HepG2 (cell line): ENCODE measurements around the gene AQP11. TPM values are rescaled to one million over a fixed set of nuclear protein-coding genes. Genes with fewer than 3 reads are reported as not detected.

Experiments
- ATM ChIP-seq: fragments of 450-650 bp; IDR thresholded peaks from 2 replicates; pipeline ENCODE4 v1.7.1; 2017; ENCODE audit warnings: mild to moderate bottlenecking, borderline replicate concordance
- CENPBD1 ChIP-seq: sonication (generic); formaldehyde crosslinking; IDR thresholded peaks from 2 replicates; pipeline ENCODE4 v1.8.0; 2022; ENCODE audit warnings: missing genetic modification reagents, low read depth, mild to moderate bottlenecking, borderline replicate concordance
- ELF1 ChIP-seq: sonication (generic); formaldehyde crosslinking; IDR thresholded peaks from 2 replicates; pipeline ENCODE4 v1.4.0; 2020; ENCODE audit warnings: missing genetic modification reagents
- ELF4 ChIP-seq: sonication (generic); formaldehyde crosslinking; IDR thresholded peaks from 2 replicates; pipeline ENCODE4 v1.5.0; 2020; ENCODE audit warnings: missing genetic modification reagents, mild to moderate bottlenecking, moderate library complexity, borderline replicate concordance
- FOXJ3 ChIP-seq: sonication (generic); formaldehyde crosslinking; IDR thresholded peaks from 2 replicates; pipeline ENCODE4 v1.4.0; 2020; ENCODE audit warnings: missing genetic modification reagents, mild to moderate bottlenecking, borderline replicate concordance
- GTF3A ChIP-seq: sonication (generic); formaldehyde crosslinking; conservative IDR thresholded peaks from 2 replicates; pipeline ENCODE4 v1.4.0; 2020; ENCODE audit warnings: mild to moderate bottlenecking, missing genetic modification reagents
- HNF1B ChIP-seq: sonication (generic); formaldehyde crosslinking; IDR thresholded peaks from 2 replicates; pipeline ENCODE4 v1.5.1; 2020; ENCODE audit warnings: mild to moderate bottlenecking, moderate library complexity, missing genetic modification reagents
- MIER3 ChIP-seq: IDR thresholded peaks from 2 replicates; pipeline ENCODE4 v1.6.1; 2016; ENCODE audit warnings: missing compliant biosample characterization, borderline replicate concordance
- NR3C1 ChIP-seq: sonication (generic); formaldehyde crosslinking; IDR thresholded peaks from 2 replicates; pipeline ENCODE4 v1.4.0; 2020; ENCODE audit warnings: missing genetic modification reagents
- POLR2G ChIP-seq: fragments of 200-400 bp; formaldehyde crosslinking; IDR thresholded peaks from 2 replicates; pipeline ENCODE4 v1.6.1; 2018; ENCODE audit warnings: mild to moderate bottlenecking, low read depth, low read length, moderate library complexity
- REL ChIP-seq: sonication (generic); formaldehyde crosslinking; conservative IDR thresholded peaks from 2 replicates; pipeline ENCODE4 v1.8.0; 2022; ENCODE audit warnings: mild to moderate bottlenecking, missing genetic modification reagents, moderate library complexity
- RFX3 ChIP-seq: IDR thresholded peaks from 2 replicates; pipeline ENCODE4 v1.6.1; 2016; ENCODE audit warnings: missing biosample characterization, missing genetic modification reagents
- SP2 ChIP-seq: sonication (generic); formaldehyde crosslinking; IDR thresholded peaks from 2 replicates; pipeline ENCODE4 v1.5.1; 2020; ENCODE audit warnings: mild to moderate bottlenecking, missing genetic modification reagents
- THAP11 ChIP-seq: IDR thresholded peaks from 2 replicates; pipeline ENCODE4 v1.6.1; 2016; ENCODE audit warnings: missing biosample characterization, missing genetic modification reagents
- ZBTB33 ChIP-seq: sonication (generic); formaldehyde crosslinking; IDR thresholded peaks from 2 replicates; pipeline ENCODE4 v1.4.0; 2020; ENCODE audit warnings: missing genetic modification reagents
- ZNF17 ChIP-seq: sonication (generic); formaldehyde crosslinking; IDR thresholded peaks from 2 replicates; pipeline ENCODE4 v1.5.0; 2020; ENCODE audit warnings: mild to moderate bottlenecking, missing genetic modification reagents
- ZNF282 ChIP-seq: fragments of 450-650 bp; IDR thresholded peaks from 2 replicates; pipeline ENCODE4 v1.6.1; 2018; ENCODE audit not compliant: partially characterized antibody
- ZNF350 ChIP-seq: sonication (generic); formaldehyde crosslinking; IDR thresholded peaks from 2 replicates; pipeline ENCODE4 v1.4.0; 2020; ENCODE audit warnings: mild to moderate bottlenecking, low read depth, missing genetic modification reagents, borderline replicate concordance
- ZNF556 ChIP-seq: sonication (generic); formaldehyde crosslinking; IDR thresholded peaks from 2 replicates; pipeline ENCODE4 v1.4.0; 2020; ENCODE audit warnings: mild to moderate bottlenecking, missing genetic modification reagents, borderline replicate concordance
- ZNF614 ChIP-seq: IDR thresholded peaks from 2 replicates; pipeline ENCODE4 v1.6.1; 2018; ENCODE audit warnings: missing biosample characterization, missing genetic modification reagents, inconsistent platforms, borderline replicate concordance
- ZNF773 ChIP-seq: sonication (generic); formaldehyde crosslinking; IDR thresholded peaks from 2 replicates; pipeline ENCODE4 v1.4.0; 2020; ENCODE audit warnings: missing genetic modification reagents, borderline replicate concordance
- ZNF83 ChIP-seq: sonication (generic); formaldehyde crosslinking; IDR thresholded peaks from 2 replicates; pipeline ENCODE4 v1.4.0; 2020; ENCODE audit warnings: missing genetic modification reagents, mild to moderate bottlenecking, borderline replicate concordance
- ZNF841 ChIP-seq: sonication (generic); formaldehyde crosslinking; IDR thresholded peaks from 2 replicates; pipeline ENCODE4 v1.8.1; 2023; ENCODE audit warnings: missing genetic modification reagents, borderline replicate concordance
- ZSCAN31 ChIP-seq: sonication (generic); formaldehyde crosslinking; IDR thresholded peaks from 2 replicates; pipeline ENCODE4 v1.5.0; 2020; ENCODE audit warnings: low read depth, mild to moderate bottlenecking, missing genetic modification reagents
- polyA plus RNA-seq, 8 experiments: library from polyadenylated mRNA; depleted of rRNA in 3 of 8; stranded (reverse) in 7 of 8; unstranded in 1 of 8; fragments of >200 nt; fragmentation: Illumina TruSeq in 4 of 8; extraction: Trizol in 4 of 8; gene quantifications; 2 replicates each; pipeline versions ENCODE4 v1.2.1 to v1.2.3, GENCODE V29; 2011 to 2016; ENCODE audit warnings: low read depth in 4 of 8, missing spikeins in 1 of 8, mixed read lengths in 1 of 8; ENCODE audit not compliant: insufficient read depth in 1 of 8
- total RNA-seq, 5 experiments: library from RNA; depleted of rRNA; stranded (reverse); fragments of >200 nt; fragmentation: Illumina TruSeq; extraction: Trizol; gene quantifications; 2 replicates each; pipeline ENCODE4 v1.2.3, GENCODE V29; 2016; ENCODE audit warnings: low read depth in 1 of 5

Gene AQP11
- total and polyA plus RNA-seq, 2 of the 13 experiments (the other 11 are each of a cell fraction or from before 2014, with no cell fraction given) = 10.4 to 15.3 TPM

GRCh38 chr11:77637345-77638165 lies 47.8 kb downstream of the AQP11 start, which contains the start of gene CLNS1A (continued):
- peak; percentile 84 for TF ChIP-seq ZSCAN31 (CRISPR knock-in tag)
- no peak for TF ChIP-seq REL (CRISPR knock-in tag)
- peak; percentile 86 for TF ChIP-seq ELF1 (CRISPR knock-in tag)
- TF ChIP-seq ZNF282 = no peak
- TF ChIP-seq RFX3 (CRISPR knock-in tag) = no peak
- peak; percentile 88 for TF ChIP-seq ELF4 (CRISPR knock-in tag)
- peak; percentile 64; the same call in 1 of the 2 replicates for TF ChIP-seq ZNF350
- TF ChIP-seq GTF3A (CRISPR knock-in tag) = peak; percentile 79; the same call in 1 of the 2 replicates
- no peak for TF ChIP-seq FOXJ3 (CRISPR knock-in tag)
- no peak for TF ChIP-seq ATM
- TF ChIP-seq ZNF83 (CRISPR knock-in tag) = no peak
- peak; percentile 94 for TF ChIP-seq THAP11 (CRISPR knock-in tag)
- peak; percentile 98 for TF ChIP-seq POLR2G
- peak; percentile 52 for TF ChIP-seq HNF1B (CRISPR knock-in tag)
- TF ChIP-seq SP2 (CRISPR knock-in tag) = peak; percentile 63; the same call in 1 of the 2 replicates
- TF ChIP-seq ZNF614 (CRISPR knock-in tag) = peak; percentile 75; the same call in 1 of the 2 replicates
- TF ChIP-seq ZBTB33 (CRISPR knock-in tag) = peak; percentile 23; the same call in 1 of the 2 replicates
- TF ChIP-seq CENPBD1 (CRISPR knock-in tag) = no peak; the same call in 1 of the 2 replicates
- peak; percentile 85; the same call in 1 of the 2 replicates for TF ChIP-seq ZNF556 (CRISPR knock-in tag)
- TF ChIP-seq NR3C1 = no peak
- no peak for TF ChIP-seq ZNF841 (CRISPR knock-in tag)
- peak; percentile 93 for TF ChIP-seq MIER3 (CRISPR knock-in tag)
- no peak for TF ChIP-seq ZNF17 (CRISPR knock-in tag)
- TF ChIP-seq ZNF773 = no peak
